NCI-H1694 (cell line): ENCODE measurements around the gene RFX4.
"Not testable (repeated sequence)": the region's sequence is repeated elsewhere in the genome, so short reads cannot be mapped to it uniquely, and the experiment has no call there.

Experiments
- DNase-seq: peaks from one replicate; lab custom pipeline; 2025; lab: John Stamatoyannopoulos, UW

The RFX4 gene

DNA sequence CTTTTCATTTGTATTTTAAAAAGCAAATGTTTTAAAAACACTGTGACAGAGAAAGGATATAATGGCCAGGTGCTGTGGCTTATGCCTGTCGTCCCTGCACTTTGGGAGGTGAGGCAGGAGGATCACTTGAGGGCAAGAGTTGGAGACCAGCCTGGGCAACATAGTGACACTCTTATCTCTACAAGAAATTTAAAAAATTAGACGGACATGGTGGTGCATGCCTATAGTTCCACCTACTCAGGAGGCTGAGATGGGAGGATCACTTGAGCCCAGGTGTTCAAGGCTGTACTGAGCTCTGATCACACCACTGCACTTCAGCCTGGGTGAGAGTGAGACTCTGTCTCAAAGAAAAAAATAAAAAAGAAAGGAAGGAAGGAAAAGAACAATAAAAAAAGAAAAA, 7.8 kb downstream of the RFX4 start:
- DNase-seq, result no peak

GRCh38 chr12:106594447-106594846, 11.6 kb downstream of the RFX4 start:
- no peak for DNase-seq

DNA sequence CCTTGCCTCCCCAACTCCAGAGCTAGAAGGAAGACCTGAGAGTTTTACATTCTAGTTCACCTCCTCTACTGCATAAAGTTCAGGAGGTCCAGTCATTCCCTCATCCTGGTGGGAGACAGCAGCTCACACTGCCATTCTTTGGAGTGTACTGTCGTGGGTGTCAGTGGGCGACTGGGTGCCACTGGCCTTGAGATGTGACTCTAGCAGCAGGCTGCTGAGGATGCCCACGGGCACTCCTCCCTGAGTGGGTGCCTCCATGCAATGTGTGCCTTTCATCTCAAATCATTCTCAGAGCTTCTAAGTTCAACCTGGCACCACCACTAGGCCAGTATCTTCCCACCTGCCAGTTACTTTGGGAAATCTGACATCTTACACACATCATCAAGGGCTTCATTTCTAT, 12.5 kb downstream of the RFX4 start:
- no peak for DNase-seq

DNA sequence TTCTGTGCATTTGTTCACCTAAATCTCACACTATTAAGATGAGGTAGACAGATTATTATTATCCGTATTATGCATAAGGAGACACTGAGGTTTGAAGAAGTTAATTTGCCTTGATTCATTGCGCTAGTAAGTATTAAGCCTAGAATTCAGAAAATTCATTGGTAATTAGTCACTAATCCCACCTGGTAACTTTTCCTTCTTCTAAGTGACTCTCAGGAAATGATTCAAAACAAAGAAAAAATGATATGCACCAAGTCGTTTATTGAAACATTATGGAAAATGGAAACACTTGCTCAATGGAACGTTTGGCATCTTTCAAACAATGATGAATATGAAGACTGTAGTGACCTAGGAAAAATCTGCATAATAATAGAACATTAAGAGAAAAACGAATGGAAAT, 15.2 kb downstream of the RFX4 start:
- DNase-seq, result no peak

- DNase-seq, result no peak
Measured at GRCh38 chr12:106599302-106599701, 16.5 kb downstream of the RFX4 start.

GRCh38 chr12:106600503-106600902, 17.7 kb downstream of the RFX4 start:
- no peak for DNase-seq

GRCh38 chr12:106601031-106601430, 18.2 kb downstream of the RFX4 start:
- DNase-seq, result no peak

DNA sequence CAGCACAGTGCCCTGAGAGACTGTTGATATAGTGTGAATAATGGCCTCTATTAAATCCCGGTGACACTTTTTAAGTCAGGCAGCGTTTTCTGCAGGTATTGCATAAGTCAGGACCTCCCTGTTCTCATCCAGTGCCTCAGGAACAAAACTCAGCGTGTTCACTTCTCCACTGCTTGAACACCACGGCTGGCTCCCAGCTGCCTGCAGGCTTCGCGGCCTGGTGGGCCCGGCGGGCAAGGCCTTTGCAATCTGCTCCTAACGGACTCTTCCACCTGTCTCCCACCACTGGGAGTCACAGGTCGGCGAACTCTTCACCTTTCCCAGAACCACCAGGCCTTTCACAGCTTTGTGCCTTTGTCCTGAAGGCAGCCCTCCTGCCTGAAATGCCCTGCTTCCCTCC, 18.7 kb downstream of the RFX4 start:
- DNase-seq, result no peak

DNA sequence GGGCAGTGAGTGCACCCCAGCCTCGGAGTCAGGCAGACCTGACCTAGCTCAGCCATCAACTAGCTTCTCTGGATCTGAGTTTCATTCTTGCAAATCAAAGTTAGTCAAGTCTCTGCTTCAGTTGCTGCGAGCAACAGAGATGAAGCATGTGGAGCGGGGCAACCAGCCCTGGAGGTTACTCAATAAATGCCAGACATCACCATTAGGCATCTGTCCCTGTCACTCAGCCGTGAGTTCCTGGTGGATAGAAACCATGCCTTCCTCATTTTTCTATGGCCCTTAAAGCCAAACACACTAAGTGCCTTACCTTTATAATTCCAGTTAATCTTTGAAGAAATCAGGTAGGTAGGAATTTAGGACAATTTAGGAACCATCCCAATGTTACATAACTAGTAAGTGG, 19.3 kb downstream of the RFX4 start:
- no peak for DNase-seq

DNA sequence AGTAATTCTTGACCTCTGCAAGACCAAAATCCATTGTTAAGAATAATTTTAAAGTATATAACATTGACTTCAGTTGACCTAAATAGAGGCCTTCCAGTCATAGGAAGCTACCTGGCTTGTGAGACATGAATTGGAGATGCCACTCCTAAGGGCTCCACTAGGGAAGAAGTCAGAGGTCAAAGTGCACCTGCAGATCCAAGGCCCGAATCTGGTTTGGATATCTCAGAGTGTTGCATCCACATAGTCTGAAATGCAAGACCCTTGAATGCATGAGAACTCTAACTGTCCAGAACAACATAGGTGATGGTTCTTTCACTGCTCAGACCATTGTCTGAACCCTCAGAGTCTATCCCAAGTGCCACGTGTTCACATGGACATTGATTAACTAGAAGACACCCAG, 22.4 kb downstream of the RFX4 start:
- no peak for DNase-seq

DNA sequence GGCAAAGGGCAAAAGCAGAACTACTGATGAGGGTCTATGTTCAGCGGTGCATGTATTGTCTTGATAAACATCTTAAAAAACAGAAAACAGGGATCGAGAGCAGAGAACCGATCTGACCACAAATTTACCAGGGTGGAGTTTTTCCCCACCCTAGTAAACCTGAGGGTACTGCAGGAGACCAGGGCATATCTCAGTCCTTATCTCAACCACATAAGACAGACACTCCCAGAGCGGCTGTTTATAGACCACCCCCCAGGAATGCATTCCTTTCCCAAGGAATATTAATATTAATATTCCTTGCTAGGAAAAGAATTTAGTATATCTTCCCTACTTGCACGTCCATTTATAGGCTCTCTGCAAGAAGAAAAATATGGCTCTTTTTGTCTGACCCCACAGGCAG, 37.8 kb downstream of the RFX4 start:
- DNase-seq, result not testable (repeated sequence)

- no peak for DNase-seq
Measured at GRCh38 chr12:106625976-106626375, 43.2 kb downstream of the RFX4 start.

GRCh38 chr12:106629797-106630659, 47.2 kb downstream of the RFX4 start:
- DNase-seq, result no peak

DNA sequence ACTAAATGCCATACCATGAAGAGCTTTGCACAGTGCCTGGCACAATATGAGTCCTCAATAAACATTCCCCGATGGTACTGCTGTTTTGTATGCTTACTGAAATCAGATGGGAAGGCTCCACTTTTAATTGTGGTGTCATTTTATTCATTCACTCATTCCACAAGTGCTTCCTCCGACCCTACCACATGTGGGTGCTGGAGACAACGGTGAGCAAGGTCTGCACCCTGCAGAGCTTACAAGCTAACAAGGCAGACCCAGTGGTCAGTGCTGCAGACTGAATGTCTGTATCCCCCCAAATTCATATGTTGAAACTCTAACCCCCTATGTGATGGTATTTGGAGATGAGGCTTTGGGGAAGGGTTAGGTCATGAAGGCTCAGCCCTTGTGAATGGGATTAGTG, 48.3 kb downstream of the RFX4 start:
- DNase-seq, result no peak

DNA sequence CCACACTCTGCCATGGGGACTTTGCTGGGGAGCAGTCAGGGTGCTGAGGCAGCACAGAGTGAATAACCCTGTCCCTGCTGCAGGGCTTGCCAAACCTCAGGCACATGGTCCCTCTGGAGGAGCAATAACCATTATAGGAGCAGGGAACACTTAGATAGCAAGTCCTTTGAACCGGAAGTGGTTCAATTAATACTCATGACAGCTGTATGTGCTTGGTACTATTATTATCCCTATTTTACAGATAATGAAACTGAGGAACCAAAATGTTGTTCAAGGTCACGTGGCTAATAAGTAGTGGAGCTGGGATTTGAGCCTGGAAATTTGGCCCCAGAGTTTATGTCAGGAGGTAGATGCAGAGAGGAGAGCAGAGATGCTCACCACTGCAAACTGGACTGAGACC, 49.0 kb downstream of the RFX4 start:
- DNase-seq, result no peak

DNA sequence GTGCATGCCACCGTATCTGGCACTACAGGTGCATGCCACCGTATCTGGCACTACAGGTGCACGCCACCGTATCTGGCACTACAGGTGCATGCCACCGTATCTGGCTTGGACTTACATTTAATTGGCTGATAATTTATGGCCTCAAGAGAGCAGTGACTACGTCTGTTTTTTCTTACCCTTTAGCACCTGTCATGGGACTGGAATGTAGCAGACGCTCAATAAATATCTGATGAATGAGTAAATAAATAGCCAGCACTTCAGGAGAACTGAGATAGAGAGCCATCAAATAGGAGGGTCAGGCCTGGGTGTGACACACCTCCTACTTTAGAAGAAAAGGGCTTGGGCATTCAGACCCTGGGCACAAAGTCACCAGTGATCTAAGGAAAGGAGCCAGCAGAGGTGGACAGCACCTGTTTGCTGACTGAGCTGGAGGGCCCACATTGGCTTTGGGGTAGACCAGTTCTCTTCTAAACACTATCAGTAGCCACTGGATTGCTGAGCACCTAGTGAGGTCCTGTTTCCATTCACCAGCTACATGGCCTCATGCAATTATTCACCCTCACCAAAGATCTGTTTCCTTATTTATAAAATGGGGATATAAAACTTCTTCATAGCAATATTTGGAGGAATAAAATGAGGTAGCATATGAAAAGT, 50.1 kb downstream of the RFX4 start:
- DNase-seq, result no peak

DNA sequence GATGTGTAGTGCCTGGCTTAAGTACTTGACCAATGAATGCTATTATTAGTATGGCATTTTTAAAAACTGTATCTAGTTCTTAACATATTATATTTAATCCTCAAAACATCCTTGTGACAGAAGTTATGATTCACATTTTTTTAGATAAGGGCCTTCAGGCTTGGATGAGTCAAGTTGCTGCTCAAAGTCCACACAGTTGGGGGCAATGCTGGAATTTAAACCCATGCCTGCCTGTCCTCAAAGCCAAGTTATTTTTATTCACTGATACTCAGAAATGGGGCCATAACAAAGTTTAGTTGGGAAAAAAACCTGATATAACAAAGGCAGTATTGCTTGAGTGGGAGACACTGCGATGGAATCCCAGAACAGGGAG, 50.6 kb downstream of the RFX4 start:
- no peak for DNase-seq

DNA sequence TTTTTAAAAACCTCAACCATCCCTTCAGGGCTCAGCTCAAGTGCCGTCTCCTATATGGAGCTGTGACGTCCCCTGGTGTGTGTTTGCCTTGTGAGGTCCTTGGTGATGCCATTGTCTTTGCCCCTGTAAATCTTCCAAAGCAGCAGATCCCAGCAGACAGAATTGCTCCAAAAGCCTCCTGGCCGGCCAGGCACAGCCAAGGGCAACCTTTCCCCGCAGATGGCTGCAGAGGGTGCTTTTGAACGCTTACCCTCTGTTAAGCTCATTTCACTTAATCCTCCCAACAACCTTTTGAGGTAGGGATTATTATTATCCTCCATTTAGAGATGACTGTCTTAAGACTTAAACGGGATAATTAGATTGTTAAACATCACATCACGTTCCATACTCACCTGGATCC, 51.4 kb downstream of the RFX4 start:
- DNase-seq, result no peak

GRCh38 chr12:106643000-106643399, 60.2 kb downstream of the RFX4 start:
- no peak for DNase-seq

DNA sequence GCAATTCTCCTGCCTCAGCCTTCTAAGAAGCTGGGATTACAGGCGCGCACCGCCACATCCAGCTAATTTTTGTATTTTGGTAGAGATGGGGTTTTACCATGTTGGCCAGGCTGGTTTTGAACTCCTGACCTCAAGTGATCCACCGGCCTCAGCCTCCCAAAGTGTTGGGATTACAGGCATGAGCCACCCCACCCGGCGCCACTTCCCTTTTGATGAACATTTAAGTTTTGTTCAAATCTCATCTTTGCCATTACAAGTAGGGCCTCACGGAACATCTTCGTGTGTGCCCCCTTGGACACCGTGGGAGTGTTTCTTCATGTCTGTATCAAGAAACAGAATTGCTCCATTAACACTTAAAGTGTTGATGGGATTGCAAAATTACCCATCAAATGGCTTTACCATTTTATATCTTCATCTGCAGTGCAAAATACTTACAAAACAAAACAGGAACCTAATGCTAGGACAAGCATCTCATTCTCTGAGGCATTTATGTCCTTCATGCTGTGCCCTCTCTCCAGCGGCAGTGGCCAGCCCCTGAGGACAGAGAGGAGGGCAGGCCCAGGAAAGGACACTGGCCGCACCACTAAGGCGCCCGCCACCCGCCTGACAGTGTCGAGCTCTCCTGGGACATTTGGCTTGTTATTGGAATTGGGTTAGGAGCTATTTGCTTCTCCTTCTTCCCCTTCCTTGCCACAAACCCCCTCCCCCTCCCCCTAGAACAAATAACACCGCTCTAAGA, 61.7 kb downstream of the RFX4 start:
- no peak for DNase-seq

DNA sequence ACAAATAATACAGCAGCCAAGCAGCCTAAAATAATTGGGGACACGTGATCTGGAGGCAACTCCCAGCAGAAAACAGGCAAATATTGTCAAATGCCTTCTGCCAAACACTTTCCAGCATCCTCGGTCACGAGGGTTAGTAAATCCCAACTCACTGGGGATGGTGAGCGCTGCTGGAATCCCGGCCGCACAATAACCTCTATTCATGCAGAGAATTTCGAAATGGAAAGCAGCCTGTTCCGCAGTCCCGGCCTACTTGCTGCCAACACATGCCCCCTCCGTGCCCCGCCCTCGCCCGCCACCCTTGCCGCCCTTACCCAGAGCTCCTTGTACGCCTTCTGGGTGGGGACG, 62.2 kb downstream of the RFX4 start:
- DNase-seq, result no peak

DNA sequence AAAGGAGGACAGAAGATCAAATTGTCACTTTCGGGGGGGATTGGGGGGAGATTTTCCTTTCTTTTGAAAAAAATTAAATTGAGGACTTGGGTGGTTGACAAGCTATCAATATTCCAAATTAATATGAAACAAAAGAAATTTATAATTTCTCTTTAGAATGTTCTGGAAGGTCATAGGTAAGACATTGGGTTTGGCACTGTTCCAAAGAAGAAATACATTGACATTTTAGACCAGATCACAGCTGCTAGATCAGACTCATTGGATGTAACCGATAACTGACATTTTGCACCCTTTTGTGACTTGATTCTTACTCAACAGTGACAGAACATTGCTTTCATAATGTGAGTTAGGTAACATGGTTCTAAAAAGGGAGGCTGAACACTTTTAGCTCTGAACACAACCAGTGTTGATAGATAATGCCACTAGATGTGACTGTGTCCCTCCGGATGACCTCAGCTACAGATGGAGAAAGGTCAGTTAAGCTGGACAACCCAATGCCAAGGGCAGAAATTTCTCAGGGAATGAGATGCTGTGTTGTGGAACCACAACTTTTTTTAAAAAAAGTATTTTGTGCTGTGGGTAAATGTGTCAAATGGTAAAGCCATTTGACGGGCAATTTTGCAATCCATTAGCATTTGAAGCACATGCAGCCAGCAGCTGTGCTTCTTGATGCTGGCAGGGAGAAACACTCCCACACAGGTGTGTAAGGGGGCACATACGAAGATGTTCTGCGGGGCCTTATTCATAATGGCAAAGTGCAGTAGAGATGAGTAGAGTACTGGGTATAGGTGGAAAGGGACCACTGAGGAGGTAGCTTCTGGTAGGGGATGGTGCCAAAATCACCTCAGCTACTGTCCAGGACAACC, 62.9 kb downstream of the RFX4 start:
- DNase-seq, result no peak
